NCI-H345 treated with DMSO at 0.1 percent for 48 hours (cell line): ENCODE data around the gene TSC22D3.

ENCODE experiments used
- DNase-seq: peaks from one replicate; lab custom pipeline; 2025; ENCODE audit not compliant: unreplicated experiment; lab: John Stamatoyannopoulos, UW

The TSC22D3 gene

GRCh38 chrX:107760304-107761077 lies 15.1 kb downstream of the TSC22D3 start:
- no peak for DNase-seq

- DNase-seq, result no peak
Observed at GRCh38 chrX:107758231-107758766, 17.3 kb downstream of the TSC22D3 start.

GRCh38 chrX:107755721-107756120 lies 19.9 kb downstream of the TSC22D3 start:
- no peak for DNase-seq

- no peak for DNase-seq
Observed at GRCh38 chrX:107753187-107753586, 22.4 kb downstream of the TSC22D3 start.

GRCh38 chrX:107752714-107753113 lies 22.9 kb downstream of the TSC22D3 start:
- no peak for DNase-seq

- no peak for DNase-seq
Observed at GRCh38 chrX:107752043-107752442, 23.5 kb downstream of the TSC22D3 start.

- no peak for DNase-seq
Observed at GRCh38 chrX:107750861-107751445, 24.6 kb downstream of the TSC22D3 start.

- no peak for DNase-seq
Observed at GRCh38 chrX:107750263-107750662, 25.3 kb downstream of the TSC22D3 start.

- DNase-seq, result no peak
Observed at GRCh38 chrX:107748506-107748905, 27.1 kb downstream of the TSC22D3 start.

- peak; percentile 64 for DNase-seq
Observed at GRCh38 chrX:107747596-107748161, 27.9 kb downstream of the TSC22D3 start.

GRCh38 chrX:107744868-107745267 lies 30.7 kb downstream of the TSC22D3 start:
- no peak for DNase-seq

GRCh38 chrX:107743995-107744394 lies 31.6 kb downstream of the TSC22D3 start:
- DNase-seq, result no peak

- DNase-seq, result no peak
Observed at GRCh38 chrX:107742700-107743191, 32.8 kb downstream of the TSC22D3 start.

GRCh38 chrX:107741404-107741790 lies 34.2 kb downstream of the TSC22D3 start:
- DNase-seq, result no peak

GRCh38 chrX:107739541-107739940 lies 36.0 kb downstream of the TSC22D3 start:
- DNase-seq, result no peak

GRCh38 chrX:107738768-107739167 lies 36.8 kb downstream of the TSC22D3 start:
- DNase-seq, result no peak

GRCh38 chrX:107738272-107738671 lies 37.3 kb downstream of the TSC22D3 start:
- no peak for DNase-seq

- DNase-seq, result peak; percentile 85
Observed at GRCh38 chrX:107736781-107737531, 38.6 kb downstream of the TSC22D3 start.

- no peak for DNase-seq
Observed at GRCh38 chrX:107734646-107735045, 40.9 kb downstream of the TSC22D3 start.

- DNase-seq, result no peak
Observed at GRCh38 chrX:107733686-107734085, 41.9 kb downstream of the TSC22D3 start.

- no peak for DNase-seq
Observed at GRCh38 chrX:107731831-107732502, 43.6 kb downstream of the TSC22D3 start.
